Fibroblast of gingiva (primary cell): Measurements from ENCODE around the gene HGF.
A peak's percentile ranks its signal among the peaks of the same experiment; 100 is the strongest.

Experiments
- DNase-seq: peaks from one replicate; pipeline ENCODE4 v3.0.0-alpha.2; 2011; ENCODE audit warnings: low read depth

HGF gene

DNA sequence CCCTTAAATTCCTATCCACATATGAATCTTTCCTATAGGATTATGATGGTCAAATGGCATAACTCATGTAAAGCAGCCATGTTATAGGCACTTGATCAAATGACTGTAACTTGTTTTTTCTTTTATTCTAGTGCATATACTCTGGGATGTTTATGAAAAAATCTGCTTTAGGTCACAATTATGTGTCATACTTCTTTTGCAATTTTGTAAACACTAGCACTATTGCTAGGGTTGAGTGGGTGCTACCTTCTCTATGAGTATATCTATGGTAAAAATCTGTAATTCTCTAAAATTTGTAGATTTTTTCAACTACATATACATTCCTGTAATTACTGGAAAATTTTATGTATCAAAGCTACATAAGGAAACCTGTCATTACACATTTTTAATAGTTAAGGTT is 50.0 kb downstream of the HGF start:
- peak; percentile 20 for DNase-seq

DNA sequence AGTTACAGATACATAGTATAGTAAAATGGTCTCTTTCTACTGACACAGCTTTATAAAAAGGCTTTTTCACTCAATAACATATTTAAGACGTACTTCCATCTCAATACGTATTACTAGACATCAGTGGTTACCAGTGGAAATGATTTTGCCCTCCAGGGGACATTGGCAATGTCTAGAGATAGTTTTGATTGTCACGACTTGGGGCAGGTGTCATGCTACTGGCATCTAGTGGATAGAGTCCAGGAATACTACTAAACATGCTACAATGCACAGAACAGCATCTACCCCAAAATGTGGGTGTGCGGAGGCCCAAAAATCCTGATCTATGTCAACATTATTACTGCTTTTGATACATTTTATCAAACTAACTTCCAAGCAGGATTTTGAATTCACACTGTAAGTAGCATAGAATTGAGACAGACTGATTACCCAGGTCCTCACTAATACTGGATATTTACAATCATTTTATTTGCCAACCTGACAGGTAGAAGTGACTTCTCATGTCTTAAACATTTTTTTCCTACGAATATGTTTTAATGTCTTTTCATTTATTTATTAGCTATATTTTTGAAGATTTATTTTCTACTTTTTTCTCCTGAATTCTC is 53.8 kb downstream of the HGF start:
- peak; percentile 41 for DNase-seq

DNA sequence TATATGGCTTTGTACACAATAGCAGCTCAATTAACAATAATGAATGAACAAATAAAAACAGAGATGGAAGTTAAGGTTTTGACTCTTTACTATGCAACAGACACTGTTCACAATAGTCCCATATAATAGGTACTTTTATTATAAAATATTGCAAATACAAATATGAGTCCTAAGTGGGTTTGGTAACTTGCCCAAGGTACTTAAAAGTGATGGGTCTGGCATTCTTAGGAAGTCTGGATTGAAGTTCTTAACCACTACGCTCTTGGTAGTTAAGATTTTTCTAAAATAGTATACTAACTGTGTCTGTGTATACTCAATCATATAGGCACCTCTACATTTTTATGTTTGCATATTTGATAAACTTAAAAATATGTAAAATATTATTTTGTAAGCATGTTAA is 55.5 kb downstream of the HGF start:
- no peak for DNase-seq

DNA sequence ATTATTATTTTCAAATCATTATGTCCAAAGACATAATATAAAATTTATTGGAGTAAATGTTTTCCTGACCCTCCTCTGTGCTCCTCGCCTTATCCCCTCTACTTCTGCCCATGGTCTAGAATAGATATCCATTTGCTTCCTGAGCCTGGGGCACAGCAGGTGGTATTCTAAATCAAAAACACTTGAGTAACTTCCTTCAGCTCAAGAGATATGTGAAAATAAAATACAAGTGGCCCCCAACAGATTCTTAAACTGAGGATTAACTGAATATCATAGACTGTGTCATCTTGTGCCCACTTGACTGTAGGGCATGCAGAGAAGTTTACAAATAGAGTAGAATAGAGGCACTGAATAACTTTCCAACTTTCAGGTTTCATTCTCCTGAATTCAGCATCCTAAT is 59.1 kb downstream of the HGF start:
- DNase-seq: no peak

DNA sequence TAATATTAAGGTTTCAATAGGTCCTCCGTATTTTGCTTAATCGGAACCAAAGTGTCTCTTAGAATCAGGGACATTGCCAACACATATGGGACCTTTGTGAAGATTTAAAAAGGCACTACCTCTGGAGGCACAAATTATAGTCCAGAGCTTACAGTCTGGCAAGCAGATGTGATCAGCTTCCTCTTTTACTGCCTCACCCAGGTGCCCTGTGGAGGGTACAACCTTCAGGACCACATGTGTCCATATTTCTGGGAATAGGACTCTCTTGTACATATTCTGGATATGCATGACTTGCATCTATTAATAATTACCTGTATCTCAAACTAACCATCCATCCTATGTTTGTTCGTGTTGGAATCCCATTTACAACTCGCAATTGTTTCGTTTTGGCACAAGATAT is 60.0 kb downstream of the HGF start:
- no peak for DNase-seq

DNA sequence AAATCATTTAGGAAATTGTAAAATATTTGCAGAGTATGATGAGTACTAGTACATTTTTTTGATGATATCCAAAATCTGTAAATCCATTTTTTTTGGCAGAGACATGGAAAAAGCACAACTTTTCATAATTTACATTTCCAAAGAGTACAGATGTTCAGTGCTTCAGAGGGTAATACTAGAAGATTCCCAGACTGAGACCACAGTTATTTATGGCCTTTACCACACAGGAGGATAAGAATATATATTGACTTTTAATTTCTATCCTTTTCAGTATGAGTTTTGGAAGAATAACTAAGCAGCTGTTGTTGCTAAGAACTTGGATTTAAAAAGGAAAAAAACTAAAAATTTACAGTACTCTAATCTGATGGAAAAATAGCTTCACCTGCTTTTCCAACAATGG is 61.9 kb downstream of the HGF start:
- no peak for DNase-seq

DNA sequence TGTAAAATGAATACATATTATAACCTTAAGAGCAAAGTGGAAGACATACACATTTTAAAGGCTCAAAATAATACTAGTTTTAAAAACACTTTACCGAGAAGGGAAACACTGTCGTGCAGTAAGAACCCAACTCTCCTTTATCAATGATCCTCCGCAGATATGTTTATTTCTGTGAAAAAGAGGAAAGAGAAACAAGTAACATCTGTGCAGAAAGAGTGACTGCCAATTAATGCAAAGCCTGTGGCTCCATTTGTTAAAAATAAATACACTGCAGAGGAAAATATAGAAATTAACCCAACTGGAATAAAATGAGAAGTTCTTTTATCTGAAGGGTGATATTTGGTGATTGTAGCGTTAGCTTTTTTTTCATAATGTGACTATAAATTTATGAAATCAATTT is 62.7 kb downstream of the HGF start:
- no peak for DNase-seq

DNA sequence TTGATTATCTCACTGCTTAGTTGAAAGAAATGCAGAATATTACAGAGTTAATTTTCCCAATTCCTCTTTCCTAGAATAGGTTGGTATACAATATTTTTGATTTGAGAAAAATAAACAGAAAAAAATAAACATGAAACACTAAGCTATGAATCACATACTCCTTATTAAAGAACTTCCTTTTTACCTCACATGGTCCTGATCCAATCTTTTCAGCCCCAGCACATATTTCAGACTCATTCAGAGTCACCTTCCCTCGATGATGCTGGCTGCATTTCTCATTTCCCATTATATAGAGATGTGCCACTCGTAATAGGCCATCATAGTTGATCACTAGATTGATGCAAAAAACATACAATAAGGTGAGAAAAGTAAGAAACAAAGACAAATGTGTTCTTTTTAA is 64.6 kb downstream of the HGF start:
- no peak for DNase-seq

DNA sequence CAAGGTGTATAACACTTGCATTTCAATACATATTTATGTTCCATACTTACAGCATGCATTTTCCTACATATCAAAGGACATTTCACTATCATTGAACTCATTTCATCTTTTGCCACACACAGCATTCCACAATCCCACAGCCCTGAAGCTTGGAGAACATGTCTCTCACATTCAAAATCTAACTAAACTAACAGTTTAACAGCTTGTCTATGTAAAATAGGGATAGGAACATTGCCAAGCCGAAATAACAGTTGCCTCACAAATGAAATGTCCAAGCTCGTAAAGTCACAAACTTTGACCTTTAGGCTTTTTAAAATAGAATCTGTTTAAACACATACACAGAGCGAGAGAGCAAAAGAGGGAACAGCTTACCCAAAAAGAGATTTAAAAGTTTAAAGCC is 65.3 kb downstream of the HGF start:
- no peak for DNase-seq

DNA sequence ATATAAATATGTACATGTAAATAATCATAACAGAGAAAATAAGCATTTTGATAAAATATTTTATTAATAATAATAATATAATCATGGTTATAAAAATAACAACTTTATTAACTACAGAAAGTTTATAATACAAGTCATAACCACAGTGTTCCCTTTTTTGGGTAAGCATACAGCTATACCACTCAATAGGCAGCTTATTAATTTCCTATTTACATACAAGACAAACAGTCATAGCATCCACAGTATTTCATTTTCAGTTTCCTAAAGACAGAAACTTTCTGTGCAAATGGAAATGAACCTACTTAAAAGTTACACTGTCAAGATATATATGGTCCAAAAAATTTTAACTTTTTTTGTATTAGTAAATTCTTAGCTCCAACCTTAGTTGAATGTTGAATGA is 70.9 kb downstream of the HGF start:
- no peak for DNase-seq

DNA sequence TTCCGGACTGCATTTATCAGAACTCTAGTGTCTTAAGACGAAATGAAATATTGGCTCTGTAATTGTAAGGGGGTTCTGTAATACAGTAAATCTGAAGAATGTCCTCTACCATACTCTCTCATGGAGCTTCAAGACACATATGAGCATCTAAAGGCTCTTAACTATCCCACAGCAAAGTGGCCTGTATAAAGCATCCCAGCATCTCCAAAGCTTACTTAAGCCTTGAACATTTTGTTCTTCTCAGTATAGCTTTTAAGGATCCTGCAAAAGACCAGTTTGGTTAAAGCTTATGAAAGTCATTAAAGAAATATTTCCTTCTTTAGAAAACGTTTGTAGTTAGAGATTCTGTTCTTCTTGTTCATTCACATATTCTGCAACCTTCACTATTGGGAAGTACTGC is 75.1 kb downstream of the HGF start:
- DNase-seq: no peak

DNA sequence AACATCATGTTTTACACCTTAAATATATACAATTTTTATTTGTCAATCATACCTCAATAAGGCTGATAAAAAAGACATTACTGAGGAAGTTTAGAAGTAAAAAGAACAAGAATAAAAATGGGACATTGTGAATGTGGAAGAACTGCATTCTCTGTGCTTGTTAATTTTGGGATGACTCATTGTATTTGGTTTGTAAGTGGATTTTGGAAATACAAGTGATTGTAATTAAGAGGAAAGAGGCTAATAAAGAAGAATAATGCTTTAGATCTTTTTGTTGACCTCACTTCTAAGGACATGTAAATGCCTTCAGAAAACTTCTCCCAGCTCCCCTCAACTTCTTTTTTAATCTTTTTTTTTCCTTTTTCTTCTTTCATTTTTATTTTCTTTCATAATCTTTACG is 76.0 kb downstream of the HGF start:
- DNase-seq: no peak

DNA sequence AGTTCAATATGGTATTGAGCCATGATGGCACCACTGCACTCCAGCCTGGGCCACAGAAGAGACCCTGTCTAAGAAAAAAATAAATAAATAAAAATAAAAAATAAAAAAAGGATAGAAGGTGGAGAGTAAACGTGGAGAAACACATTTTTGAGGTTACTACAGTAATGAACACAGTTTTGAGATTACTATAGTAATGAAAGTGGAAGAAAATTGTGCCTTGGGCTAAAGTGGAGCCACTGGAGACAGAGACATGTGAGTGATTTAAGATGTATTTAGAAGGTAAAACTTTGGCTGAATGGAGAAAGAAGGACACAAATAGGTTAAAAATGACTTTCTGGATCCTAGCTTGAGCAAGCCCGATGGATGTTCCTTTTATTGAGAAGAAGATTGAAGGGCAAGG is 76.8 kb downstream of the HGF start:
- no peak for DNase-seq

DNA sequence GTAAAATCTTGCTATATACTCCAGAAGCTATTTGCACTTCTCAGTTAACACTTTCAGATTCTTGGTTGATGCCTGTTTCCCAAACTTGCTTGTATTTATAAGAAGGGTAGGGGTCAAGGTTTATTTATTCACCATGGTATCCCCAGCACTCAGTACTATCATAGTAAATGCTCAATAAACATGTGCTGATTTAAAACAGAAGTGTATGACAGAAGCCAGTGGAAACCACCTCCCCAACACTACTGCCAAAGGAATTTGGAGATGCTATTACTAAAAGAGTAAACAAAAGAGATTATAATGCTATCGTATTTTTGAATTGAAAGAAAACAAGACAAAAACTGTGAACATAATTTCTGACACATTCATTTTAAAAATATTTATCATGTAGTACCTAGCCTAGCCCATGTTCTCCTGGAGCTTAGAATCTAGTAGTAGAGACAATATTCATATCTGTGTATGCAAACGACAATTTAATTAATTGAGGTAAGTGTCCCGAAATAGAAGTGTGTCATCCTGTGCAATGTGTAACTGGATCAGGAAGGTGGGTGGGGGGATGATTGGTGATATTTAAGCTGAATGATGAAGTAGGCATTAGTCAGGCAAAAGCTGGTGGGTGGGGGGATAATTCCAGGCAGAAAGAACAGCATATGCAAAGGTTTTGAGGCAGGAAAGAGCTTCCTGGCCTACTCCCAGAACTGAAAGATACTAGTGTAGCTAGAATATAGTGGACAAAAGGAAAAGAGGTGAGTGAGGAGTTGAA is 77.5 kb downstream of the HGF start:
- peak; percentile 45 for DNase-seq

DNA sequence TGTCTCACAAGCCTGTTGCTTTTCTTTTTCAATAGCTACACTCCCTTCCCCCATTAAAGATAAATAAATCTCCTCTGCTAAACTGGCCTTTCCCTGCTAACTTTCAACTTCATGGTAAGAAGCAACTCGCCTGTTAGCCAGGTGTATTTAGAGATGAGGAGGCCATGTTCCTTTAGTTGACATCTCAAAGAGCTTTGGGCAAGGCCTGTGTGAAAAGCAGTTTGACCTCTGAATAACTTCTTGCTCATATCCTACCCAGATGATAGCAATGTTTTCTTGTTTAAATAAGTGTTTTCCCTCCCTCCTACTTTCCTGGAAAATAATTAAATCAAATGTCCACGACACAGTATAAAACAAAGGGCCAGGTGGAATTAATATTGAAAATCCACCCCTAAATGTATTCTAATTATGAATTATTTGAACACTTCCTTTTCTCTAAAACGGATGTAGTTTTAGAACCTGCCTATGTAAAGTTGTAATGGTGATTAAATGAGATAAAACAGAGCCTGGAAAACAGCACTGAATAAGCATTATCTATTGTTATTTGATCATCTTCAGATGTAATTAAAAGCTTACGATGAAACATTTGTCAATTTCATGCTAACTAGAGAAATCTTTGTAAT is 78.5 kb downstream of the HGF start:
- DNase-seq: no peak

DNA sequence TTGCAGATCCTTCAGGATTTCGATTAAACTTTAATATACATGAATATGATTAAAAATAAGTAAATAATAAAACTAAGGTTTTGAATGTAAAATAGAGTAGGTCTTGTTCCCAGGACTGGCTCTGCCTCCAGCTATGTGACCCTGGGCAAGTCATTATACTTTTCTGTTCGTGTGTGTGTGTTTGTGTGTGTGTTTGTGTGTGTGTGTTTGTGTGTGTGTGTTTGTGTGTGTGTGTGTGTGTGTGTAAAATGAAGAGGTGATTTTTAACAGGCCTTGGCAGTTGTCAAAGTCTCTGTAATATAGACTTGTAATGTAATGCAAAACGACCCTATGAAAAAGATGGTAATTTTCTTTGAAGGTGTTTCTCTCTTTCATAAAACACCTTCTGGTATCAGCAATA is 79.2 kb downstream of the HGF start:
- no peak for DNase-seq

DNA sequence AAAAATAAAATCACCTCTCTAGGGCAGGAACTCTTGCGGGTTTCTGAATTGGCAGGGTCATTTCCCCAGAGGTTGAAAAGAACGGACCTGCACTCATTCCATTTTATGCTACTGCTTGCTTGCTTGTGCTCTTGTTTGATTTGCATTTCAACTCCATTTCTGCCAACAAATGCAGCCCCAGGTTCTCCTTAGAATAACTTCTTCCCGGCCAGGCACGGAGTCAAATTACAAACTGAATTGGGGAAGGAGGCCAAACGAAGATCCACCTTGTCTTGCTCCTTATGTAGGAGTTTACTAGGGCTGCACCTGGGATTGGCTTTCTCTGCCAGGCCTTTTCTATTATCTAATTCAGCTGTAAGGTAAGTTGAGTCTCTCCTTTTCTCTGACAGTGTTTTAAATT is 79.6 kb downstream of the HGF start:
- no peak for DNase-seq

DNA sequence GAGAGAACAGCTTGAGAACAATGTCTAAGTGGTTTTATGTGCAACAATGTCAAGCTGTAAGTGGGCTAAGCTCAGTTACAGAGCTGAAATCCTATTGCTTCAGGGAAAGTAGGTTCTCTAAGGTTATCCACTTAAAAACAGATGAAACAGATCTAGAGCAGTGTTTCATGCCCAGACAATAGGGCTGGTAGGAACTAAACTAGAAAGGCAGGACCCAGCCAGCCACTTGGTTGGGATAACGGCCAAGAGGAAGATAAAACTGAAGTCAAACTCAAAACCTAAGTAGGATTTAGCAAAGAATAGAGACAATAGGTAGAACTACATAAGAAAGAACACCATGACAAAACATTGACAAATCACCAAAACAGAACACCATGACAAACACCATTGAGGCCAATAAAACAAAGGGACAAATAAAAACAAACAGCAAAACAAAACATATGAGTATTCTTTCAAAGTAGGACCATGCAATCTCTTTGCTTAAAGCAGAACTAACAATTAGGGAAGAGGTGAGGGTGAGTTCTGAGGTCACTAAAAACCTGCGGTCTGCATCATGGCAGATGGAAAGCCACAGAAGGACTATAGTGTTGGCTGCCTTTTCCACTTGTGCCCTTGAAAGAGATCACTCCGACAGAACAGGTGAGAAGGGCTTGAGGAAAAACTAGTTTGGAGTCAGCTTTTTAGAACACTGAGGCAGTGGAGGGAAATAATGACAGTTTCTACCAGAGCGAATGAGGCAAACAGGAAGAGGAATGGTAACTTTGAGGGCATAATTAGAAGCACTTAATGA is 81.0 kb downstream of the HGF start:
- DNase-seq: no peak

DNA sequence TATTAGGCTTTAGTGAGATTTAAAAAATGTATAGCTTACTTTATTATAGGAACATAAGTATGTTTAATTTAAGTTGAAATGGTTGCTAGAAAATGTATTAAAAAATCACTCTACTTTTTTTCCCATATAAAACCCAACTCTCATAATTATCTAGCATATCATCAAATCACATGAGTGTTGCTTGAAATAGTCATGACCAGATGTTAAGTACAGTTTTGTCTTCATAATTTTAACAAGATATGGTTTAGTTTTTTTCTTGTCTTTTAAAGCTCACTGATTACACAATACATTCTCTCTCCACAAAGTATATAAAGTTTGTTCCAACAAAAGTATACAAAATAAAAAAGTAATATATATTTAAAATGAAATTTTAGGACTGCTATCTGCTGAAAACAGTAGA is 82.8 kb downstream of the HGF start:
- DNase-seq: no peak

DNA sequence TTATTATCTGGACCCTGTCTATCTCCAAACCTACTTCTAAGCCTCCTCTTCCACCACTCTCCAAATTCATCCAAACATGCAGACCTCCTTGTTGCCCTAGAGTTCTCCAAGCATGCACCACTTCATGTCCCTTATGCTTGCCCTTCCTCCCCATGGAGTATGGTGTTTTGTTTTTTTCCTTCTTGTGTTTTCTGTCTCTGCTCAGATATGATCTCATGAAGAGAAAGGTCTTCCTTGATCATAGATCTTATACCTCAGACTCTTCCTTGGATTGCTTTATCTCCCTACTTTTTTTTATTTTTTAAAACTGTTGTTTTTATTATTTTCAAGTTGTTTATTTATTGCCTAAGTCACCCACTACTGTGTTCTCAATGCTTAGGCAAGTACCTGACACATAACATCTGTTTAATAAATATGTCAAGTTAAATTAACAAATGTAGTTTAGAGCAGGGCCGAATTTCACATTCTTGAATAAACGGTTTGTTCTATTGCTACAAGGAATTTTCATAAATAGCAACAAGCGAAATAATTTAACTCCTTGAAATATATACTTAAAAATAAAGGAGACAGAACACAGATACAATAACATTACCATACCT is 84.5 kb downstream of the HGF start:
- peak; percentile 86 for DNase-seq

DNA sequence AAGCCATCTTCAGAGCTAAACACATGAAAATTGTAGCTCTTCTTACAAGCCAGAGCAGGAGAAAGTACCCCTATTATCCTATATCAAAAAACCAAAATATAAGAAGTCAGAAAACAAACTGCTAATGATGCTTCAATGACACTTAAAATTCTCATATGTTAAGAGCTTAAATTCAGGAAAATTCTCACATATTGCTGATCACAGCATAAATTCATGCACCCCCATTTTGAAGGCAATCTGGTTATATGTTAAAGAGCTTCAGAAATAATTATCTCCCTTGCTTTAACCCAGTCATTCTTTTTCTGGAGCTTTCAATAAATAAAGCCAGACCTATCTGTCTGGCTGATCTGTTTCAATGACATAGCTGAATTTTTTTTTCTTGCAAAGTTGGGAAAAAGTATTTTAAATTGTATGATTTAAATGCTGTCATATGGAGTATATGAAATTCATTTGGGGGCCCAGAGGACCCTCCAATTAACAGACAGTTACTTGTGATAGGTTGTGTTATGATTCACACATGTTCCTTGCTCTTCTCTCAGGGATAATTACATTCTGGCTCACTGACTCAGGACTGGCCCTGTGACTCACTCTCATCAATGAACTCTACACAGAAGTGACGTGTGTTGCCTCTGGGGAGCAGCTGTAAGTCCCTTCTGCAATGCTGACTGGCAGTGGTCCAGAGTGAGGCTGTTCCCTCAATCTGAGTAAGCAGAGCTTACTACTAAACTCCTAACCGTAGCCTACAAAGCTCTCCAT is 85.2 kb downstream of the HGF start:
- peak; percentile 100 for DNase-seq

DNA sequence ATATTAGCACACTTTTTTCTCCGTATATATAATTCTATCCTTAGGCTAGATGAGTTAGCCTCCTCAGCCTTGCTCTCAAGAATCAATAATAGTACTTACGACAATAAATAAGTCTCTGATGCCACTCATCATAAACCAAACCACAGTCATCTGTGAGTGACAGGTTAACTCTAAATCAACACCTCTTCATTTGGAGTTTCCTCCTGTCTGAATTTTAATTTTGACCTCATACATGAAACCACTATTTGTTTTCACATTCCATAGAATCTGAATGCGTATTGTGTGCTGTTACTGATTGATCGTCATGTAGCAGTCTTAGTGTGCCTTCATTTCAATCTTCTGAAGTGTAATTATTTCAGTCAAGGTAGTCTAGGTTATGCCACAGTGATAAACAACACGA is 85.8 kb downstream of the HGF start:
- no peak for DNase-seq
